Measurements from ENCODE around the gene ADGRD1.

Gene ADGRD1

DNA sequence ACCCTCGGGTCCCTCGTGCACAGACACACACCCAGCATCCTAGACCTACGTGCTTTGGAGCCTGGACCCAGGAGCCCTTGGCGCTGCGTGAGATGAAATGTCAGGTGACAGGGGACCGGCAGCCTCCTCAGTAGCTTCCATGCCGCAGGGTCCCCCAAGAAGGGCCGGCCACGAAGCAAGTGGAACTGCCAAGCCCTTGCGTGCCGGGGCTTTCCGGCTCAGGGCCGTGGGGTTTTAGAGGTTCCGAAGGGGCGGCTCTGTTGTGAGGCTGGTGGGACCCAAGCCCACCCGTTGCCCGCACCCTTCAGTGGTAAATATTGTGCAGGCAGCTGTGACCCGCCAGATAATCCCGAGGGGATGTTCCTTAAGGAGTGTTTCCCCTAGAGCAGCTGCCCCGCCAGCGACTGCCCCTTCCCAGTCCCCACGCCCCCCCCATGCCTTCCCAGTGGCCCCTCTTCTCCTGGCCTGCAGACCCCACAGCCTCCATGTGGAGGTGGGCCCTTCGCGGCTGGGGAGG, 133.7 kb downstream of the ADGRD1 start (continued):
- TF ChIP-seq, protein P1, sequence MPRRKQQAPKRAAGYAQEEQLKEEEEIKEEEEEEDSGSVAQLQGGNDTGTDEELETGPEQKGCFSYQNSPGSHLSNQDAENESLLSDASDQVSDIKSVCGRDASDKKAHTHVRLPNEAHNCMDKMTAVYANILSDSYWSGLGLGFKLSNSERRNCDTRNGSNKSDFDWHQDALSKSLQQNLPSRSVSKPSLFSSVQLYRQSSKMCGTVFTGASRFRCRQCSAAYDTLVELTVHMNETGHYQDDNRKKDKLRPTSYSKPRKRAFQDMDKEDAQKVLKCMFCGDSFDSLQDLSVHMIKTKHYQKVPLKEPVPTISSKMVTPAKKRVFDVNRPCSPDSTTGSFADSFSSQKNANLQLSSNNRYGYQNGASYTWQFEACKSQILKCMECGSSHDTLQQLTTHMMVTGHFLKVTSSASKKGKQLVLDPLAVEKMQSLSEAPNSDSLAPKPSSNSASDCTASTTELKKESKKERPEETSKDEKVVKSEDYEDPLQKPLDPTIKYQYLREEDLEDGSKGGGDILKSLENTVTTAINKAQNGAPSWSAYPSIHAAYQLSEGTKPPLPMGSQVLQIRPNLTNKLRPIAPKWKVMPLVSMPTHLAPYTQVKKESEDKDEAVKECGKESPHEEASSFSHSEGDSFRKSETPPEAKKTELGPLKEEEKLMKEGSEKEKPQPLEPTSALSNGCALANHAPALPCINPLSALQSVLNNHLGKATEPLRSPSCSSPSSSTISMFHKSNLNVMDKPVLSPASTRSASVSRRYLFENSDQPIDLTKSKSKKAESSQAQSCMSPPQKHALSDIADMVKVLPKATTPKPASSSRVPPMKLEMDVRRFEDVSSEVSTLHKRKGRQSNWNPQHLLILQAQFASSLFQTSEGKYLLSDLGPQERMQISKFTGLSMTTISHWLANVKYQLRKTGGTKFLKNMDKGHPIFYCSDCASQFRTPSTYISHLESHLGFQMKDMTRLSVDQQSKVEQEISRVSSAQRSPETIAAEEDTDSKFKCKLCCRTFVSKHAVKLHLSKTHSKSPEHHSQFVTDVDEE (CRISPR knock-in tag; IDR thresholded peaks at IDR 0.05): no peak
- TF ChIP-seq ZFP30 (CRISPR knock-in tag; IDR thresholded peaks at IDR 0.05) (no peak), PPARA (CRISPR knock-in tag; IDR thresholded peaks at IDR 0.05; ENCODE audit: borderline replicate concordance) (no peak)
- TF ChIP-seq, protein P2, sequence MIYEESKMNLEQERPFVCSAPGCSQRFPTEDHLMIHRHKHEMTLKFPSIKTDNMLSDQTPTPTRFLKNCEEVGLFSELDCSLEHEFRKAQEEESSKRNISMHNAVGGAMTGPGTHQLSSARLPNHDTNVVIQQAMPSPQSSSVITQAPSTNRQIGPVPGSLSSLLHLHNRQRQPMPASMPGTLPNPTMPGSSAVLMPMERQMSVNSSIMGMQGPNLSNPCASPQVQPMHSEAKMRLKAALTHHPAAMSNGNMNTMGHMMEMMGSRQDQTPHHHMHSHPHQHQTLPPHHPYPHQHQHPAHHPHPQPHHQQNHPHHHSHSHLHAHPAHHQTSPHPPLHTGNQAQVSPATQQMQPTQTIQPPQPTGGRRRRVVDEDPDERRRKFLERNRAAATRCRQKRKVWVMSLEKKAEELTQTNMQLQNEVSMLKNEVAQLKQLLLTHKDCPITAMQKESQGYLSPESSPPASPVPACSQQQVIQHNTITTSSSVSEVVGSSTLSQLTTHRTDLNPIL (CRISPR knock-in tag; IDR thresholded peaks at IDR 0.05; ENCODE audit: low read depth): no peak

DNA sequence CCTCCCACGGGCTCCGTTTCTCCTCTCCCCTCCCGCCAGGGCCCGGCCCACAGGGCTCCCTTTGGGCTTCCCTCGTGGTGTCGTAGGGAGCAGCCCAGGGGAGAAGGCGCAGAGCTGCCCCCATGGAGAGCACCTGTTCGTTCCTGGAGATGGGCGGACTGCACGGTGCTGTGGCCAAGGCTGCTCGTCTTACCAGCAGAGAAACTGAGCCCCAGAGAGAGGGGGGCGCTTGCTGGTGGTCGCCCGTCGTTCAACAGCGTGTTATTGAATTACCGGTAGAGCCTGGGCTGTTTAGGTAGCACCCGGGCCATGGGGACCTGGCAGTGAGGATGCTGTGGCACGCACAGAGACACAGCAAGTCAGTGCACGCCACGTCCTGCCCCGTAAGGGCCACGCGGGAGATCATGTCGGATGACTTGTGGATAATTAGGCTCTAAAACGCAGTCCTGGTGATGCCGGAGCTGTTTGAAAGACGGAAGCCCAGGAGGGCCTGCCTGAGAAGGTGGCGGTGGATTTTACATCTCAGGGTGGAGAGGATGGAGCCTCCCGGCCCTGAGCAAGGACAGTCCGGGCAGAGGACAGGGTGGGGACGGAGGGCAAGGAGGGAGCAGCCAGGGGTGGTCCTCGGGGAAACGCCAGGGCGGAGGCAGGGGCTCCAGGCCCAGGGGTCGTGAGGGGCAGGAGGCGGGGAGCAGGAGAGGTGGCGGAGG, 134.4 kb downstream of the ADGRD1 start:
- no peak for ATAC-seq
- TF ChIP-seq ZNF565 (CRISPR knock-in tag; conservative IDR thresholded peaks at IDR 0.05; ENCODE audit: low read depth) (no peak), RARB (CRISPR knock-in tag; IDR thresholded peaks at IDR 0.05) (no peak), ZFP30 (CRISPR knock-in tag; IDR thresholded peaks at IDR 0.05) (no peak), TCF4 (CRISPR knock-in tag; IDR thresholded peaks at IDR 0.05; ENCODE audit: borderline replicate concordance) (no peak), ARNTL (CRISPR knock-in tag; IDR thresholded peaks at IDR 0.05; ENCODE audit: borderline replicate concordance, low read depth) (no peak), ISL1 (CRISPR knock-in tag; IDR thresholded peaks at IDR 0.05) (no peak)
- TF ChIP-seq, protein P3, sequence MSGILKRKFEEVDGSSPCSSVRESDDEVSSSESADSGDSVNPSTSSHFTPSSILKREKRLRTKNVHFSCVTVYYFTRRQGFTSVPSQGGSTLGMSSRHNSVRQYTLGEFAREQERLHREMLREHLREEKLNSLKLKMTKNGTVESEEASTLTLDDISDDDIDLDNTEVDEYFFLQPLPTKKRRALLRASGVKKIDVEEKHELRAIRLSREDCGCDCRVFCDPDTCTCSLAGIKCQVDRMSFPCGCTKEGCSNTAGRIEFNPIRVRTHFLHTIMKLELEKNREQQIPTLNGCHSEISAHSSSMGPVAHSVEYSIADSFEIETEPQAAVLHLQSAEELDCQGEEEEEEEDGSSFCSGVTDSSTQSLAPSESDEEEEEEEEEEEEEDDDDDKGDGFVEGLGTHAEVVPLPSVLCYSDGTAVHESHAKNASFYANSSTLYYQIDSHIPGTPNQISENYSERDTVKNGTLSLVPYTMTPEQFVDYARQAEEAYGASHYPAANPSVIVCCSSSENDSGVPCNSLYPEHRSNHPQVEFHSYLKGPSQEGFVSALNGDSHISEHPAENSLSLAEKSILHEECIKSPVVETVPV (CRISPR knock-in tag; IDR thresholded peaks at IDR 0.05): no peak
- TF ChIP-seq, protein P1 (CRISPR knock-in tag; IDR thresholded peaks at IDR 0.05): no peak

DNA sequence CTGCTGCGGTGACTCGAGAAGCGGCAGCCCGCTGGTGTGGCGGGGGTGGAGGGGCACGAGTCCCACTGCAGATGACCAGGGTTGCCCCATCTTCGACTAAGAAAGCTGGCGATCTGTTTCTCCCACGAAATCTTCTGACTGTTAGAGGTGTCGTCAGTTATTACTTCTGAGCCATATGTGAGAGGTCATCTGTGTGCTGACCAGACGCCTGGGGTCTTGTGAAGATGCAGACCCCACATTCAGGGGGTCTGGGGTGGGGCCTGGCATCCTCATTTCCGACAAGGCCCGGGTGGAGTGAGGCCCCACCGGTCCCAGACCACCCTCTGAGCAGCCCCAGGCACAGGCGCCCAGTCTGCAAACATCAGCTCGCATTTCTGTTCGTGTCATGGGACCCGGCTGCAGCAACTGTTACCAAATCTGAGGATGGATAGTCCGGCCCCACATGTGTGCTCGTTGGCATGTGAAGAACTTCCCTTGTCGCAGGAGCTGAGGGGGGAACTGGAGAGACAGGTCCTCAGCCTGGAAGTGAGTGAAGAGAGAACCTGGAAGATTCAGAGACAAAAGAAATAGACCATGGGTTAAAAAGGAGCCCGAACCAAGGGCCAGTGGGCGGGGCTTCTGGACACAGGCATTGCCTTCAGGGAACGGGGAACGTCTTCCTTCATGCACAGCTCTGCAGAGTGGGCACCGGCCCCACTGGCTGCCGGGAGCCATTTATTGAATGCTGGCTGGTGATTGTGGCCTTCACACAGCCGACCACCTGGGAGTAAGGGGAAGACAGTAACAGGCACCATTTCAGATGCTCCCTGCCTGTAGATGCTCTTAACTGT, 135.2 kb downstream of the ADGRD1 start:
- no peak for ATAC-seq
- TF ChIP-seq ZC3H10 (CRISPR knock-in tag; IDR thresholded peaks at IDR 0.05): no peak
- TF ChIP-seq, protein P2 (CRISPR knock-in tag; IDR thresholded peaks at IDR 0.05; ENCODE audit: low read depth): no peak

DNA sequence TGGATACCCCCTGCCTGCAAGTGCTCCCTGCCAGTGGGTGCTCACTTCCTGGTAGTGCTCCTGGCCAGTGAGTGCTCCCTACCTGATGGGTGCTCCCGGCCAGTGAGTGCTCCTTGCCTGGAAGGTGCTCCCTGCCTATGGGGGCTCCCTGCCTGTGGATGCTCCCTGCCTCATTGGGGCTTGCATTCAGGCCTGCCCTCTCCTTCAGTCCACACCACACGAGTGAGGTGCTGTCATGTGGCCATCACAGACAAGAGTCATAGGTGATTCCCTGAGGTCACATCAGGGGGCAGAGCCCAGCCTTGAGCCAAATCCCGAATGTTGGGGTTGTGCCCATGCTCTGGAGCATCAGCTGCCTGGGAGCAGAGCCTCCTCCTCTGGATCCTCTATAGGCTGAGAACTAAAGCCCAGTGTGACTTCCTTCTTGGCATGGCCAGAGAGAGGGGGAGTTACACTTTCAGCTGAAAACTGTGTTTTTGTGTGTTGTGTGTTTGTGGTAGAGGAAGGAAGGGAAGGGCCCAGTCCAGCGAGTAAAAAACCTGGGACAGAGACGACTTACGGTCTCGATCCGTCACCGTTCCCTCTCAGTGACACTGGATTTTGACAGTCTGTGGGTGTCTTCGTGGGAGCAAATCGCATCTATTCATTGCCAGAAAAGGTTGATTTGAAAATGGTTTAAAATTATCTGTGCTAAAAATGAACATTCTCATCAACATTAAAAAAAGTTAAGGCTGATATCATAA, 136.0 kb downstream of the ADGRD1 start:
- no peak for TF ChIP-seq BACH2 (CRISPR knock-in tag; IDR thresholded peaks at IDR 0.05; ENCODE audit: borderline replicate concordance)
- no peak for ATAC-seq
